Vagina (tissue), 2 donors: ENCODE results near the gene SIRT2. TPM values are rescaled to one million over a fixed set of nuclear protein-coding genes. Genes with fewer than 3 reads are reported as not detected.

ENCODE experiments used
- DNase-seq, 2 donors: peaks; one replicate each; pipeline ENCODE4 v3.0.0-alpha.2; 2017; ENCODE audit errors: extremely low spot score in 2 of 2
- H3K27ac ChIP-seq: fragments of 200-600 bp; sonication (generic); one replicate; pipeline ENCODE4 v1.5.1; 2019
- H3K27me3 ChIP-seq: fragments of 200-600 bp; sonication (generic); one replicate; pipeline ENCODE4 v1.5.1; 2019
- H3K36me3 ChIP-seq, 2 donors: fragments of 200-600 bp; sonication (generic); one replicate each; pipeline ENCODE4 v1.5.1; 2017 to 2019
- H3K4me1 ChIP-seq: fragments of 200-600 bp; sonication (generic); one replicate; pipeline ENCODE4 v1.5.1; 2019
- H3K4me3 ChIP-seq, 2 donors: fragments of 200-600 bp; sonication (generic); 1 replicate in 1 of 2; 2 replicates in 1 of 2; pipeline ENCODE4 v1.5.1; 2016 to 2019
- H3K9me3 ChIP-seq: fragments of 200-600 bp; sonication (generic); one replicate; pipeline ENCODE4 v1.5.1; 2019
- POLR2A ChIP-seq, 2 donors: fragments of 450-650 bp; IDR thresholded peaks; one replicate each; pipeline ENCODE4 v1.6.1; 2017; ENCODE audit warnings: antibody characterized with exemption in 2 of 2, mild to moderate bottlenecking in 2 of 2, moderate library complexity in 2 of 2
- POLR2AphosphoS5 ChIP-seq, 2 donors: sonication (generic); formaldehyde crosslinking; IDR thresholded peaks; one replicate each; pipeline ENCODE4 v1.9.0; 2017; ENCODE audit warnings: antibody characterized with exemption in 2 of 2, mild to moderate bottlenecking in 2 of 2, low read depth in 1 of 2; ENCODE audit not compliant: insufficient read depth in 1 of 2
- intact Hi-C: fragments of 100-400 bp; cut with DNase I; formaldehyde crosslinking; loops from one replicate; pipeline ENCODE4 v1.15.1; 2023
- total RNA-seq: library from RNA; depleted of rRNA; stranded (reverse); fragments of >200 nt; gene quantifications from one replicate; pipeline ENCODE4 v1.2.3, GENCODE V29; 2016
- TF ChIP-seq, protein P1 (sequence below), 3 experiments: fragments of 450-650 bp in 2 of 3; fragments of 200-600 bp in 1 of 3; sonication (generic) in 1 of 3; IDR thresholded peaks; one replicate each; pipeline ENCODE4 v1.5.1; 2017 to 2019; ENCODE audit warnings: antibody characterized with exemption in 3 of 3, mild to moderate bottlenecking in 2 of 3, moderate library complexity in 2 of 3

SIRT2 gene
- total RNA-seq, 1 donor from 2014 or later = 51.6 TPM

DNA sequence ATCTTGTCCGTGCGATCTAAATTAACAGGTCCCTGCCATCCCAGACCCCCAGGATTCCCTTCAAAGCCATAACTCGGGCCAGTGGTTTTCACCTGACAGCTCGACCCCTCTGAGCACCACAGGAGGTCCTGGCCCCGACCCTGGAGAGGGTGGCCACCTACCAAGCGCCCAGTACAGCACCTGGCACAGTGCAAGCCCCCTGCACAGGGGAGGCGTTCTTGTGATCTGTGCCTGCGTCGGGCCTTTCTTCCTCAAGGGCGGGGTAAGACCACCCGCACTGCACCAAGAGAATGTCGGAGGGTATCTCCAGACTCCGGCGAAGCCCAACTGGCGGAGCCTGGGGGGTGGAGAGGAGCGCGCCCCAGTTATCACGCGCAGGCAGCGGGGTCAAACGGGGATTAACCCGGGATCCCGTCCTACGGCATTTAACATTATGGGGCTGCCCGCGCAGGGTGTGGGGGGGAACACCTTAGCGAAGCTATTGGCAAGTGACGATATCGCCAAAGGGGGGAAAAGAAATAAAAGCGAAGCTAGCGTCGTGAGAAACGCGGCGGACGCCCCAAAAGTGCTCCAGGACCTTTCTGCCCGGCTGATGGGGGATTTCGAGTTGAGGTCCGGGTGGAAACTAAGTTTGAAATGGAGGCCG lies 48.3 kb downstream of the SIRT2 start:
- Histone ChIP-seq H3K4me1 (peaks cover 44% of the 10 kb centered on the region), H3K27ac (peak overlapping the region; percentile 100), H3K36me3 (peaks cover 4 to 17% of the 10 kb centered on the region in 2 donors), H3K9me3 (no peaks in the 10 kb centered on the region), H3K4me3 (peak overlapping the region; percentile 93 to 96), H3K27me3 (no peaks in the 10 kb centered on the region)
- peak in 1 of 2 donors; percentile 93 for DNase-seq
- intact Hi-C loops = loop anchor here (5.0 kb wide), 1 partner anchor 204 kb away; the partner anchor contains the start of gene ACTN4
- TF ChIP-seq POLR2A (IDR thresholded peaks at IDR 0.05) (no peak), POLR2AphosphoS5 (IDR thresholded peaks at IDR 0.05; ENCODE audit: insufficient read depth in 1 of 2, low read depth in 1 of 2) (no peak)
- TF ChIP-seq, protein P1, sequence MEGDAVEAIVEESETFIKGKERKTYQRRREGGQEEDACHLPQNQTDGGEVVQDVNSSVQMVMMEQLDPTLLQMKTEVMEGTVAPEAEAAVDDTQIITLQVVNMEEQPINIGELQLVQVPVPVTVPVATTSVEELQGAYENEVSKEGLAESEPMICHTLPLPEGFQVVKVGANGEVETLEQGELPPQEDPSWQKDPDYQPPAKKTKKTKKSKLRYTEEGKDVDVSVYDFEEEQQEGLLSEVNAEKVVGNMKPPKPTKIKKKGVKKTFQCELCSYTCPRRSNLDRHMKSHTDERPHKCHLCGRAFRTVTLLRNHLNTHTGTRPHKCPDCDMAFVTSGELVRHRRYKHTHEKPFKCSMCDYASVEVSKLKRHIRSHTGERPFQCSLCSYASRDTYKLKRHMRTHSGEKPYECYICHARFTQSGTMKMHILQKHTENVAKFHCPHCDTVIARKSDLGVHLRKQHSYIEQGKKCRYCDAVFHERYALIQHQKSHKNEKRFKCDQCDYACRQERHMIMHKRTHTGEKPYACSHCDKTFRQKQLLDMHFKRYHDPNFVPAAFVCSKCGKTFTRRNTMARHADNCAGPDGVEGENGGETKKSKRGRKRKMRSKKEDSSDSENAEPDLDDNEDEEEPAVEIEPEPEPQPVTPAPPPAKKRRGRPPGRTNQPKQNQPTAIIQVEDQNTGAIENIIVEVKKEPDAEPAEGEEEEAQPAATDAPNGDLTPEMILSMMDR (IDR thresholded peaks at IDR 0.05) = no peak

DNA sequence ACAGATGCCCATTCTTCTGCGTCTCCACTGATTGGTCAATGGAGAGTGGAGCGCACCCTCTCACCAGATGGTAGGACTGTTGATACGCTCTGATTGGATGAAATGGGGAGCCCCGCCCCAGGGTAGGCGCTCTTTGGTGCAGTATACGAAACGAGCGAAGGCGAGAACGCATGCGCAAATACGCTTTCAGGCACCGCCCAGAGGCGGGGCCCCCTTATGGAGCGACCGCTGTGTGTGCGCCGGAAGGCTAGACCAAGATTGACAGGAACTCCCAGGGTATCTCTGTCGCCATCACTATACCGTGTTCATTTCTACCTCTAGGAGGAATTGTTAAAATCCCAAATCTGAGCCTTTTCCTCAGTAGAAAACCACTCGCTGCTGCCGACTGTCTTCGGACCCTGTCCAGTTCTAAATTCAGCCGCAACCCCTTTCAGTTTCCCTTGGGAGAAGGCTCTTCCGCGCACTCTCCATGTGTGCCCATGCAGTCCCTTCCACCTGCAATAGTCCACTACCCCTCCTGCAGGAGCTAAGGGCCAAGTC lies 48.9 kb downstream of the SIRT2 start:
- no peaks in the 10 kb centered on the region for H3K9me3 ChIP-seq
- intact Hi-C loops = loop anchor here (5.0 kb wide), 1 partner anchor 203 kb away; the partner anchor contains the start of gene ACTN4
- TF ChIP-seq, protein P1 (IDR thresholded peaks at IDR 0.05) = peak in 1 of 3 experiments; percentile 43
- TF ChIP-seq POLR2A (IDR thresholded peaks at IDR 0.05) (peak; percentile 81 to 96), POLR2AphosphoS5 (IDR thresholded peaks at IDR 0.05; ENCODE audit: insufficient read depth in 1 of 2, low read depth in 1 of 2) (peak; percentile 92 to 99)
- H3K36me3 ChIP-seq = peaks cover 10 to 23% of the 10 kb centered on the region in 2 donors
- H3K27ac ChIP-seq = peak overlapping the region; percentile 100
- H3K4me1 ChIP-seq = peaks cover 50% of the 10 kb centered on the region
- no peak for DNase-seq
- peak overlapping the region; percentile 93 to 96 for H3K4me3 ChIP-seq
- no peaks in the 10 kb centered on the region for H3K27me3 ChIP-seq

DNA sequence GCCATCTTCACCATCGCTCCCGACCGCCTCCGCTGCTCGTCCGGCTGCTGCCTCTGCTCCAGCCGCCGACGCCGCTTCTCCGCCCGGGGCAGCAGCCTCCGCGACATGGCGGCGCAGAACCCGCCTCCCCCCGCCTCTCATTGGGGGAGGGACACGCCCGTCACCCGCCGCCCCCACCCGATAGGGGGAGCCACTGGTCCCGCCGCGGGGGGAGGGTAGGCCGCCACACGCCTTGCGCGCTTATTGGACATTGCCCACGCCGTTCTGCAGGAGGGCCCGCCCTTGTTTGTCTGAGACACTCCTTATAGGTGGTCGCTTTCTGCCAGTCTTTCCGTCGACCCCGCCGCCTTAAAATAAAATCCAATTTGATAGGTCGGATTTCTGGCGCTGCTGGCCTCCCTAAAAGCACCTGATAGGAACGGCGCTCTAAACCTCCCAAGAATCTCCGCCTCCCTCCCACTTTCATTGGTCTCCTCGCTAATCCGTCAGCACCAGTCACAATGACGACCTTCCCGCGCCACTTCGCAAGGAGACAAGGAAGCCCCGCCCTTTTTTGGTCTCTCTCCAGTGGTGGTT lies 49.5 kb downstream of the SIRT2 start, which contains the start of gene HNRNPL:
TSS of gene HNRNPL (minus strand) at position 127 of the 576 bp plus-strand sequence. CDS start at position 107, 20 bp downstream.
- DNase-seq = peak; percentile 100
- Histone ChIP-seq H3K27me3 (no peaks in the 10 kb centered on the region), H3K4me3 (peak within 1 kb of the TSS; percentile 93 to 99), H3K4me1 (peaks cover 53% of the 10 kb centered on the region), H3K36me3 (peaks cover 11 to 28% of the 10 kb centered on the region in 2 donors), H3K27ac (peak within 1 kb of the TSS; percentile 100), H3K9me3 (no peaks in the 10 kb centered on the region)
- TF ChIP-seq, protein P1 (IDR thresholded peaks at IDR 0.05) = peak in 2 of 3 experiments; percentile 36
- TF ChIP-seq POLR2AphosphoS5 (IDR thresholded peaks at IDR 0.05; ENCODE audit: insufficient read depth in 1 of 2, low read depth in 1 of 2) = peak in 1 of 2 donors; percentile 71
- peak in 1 of 2 donors; percentile 97 for TF ChIP-seq POLR2A (IDR thresholded peaks at IDR 0.05)
- intact Hi-C loops = loop anchor here (5.0 kb wide), 1 partner anchor 203 kb away; the partner anchor contains the start of gene ACTN4

DNA sequence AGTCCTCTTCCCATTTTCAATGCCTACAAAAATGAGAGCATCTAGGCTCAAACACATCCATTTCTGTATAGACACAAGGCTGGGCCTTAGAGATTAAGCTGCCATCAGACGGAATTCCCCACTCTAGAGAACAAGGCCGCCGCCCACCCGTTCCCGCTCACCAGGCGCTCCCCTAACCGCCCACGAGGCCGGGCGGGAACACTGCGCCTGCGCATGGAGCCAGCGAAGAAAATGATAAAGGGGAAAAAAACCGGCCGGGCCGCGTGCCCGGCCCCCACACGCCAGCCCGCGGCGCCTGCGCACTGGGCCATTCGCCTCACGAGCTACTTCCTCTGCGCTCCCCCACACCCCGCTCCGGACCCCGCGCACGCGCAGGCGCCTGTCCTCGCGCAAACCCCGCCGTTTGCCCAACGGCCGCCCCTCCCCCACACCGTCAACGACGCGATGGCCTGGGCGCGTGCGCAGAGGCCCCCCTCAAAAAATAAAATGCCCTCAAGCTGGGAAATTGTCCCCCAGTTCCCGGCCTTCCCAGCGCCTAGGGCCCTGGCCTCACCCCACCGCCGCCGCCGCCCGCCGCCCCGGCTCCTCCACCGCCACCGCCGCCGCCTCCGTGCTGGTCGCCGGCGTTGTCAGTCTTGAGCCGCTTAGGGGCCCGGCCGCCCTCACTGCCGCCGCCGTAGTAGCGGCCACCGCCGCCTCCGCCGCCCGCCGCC lies 50.1 kb downstream of the SIRT2 start:
- TF ChIP-seq POLR2AphosphoS5 (IDR thresholded peaks at IDR 0.05; ENCODE audit: insufficient read depth in 1 of 2, low read depth in 1 of 2) = peak; percentile 40 to 57
- TF ChIP-seq, protein P1 (IDR thresholded peaks at IDR 0.05) = no peak
- H3K4me1 ChIP-seq = peaks cover 59% of the 10 kb centered on the region
- H3K27me3 ChIP-seq = no peaks in the 10 kb centered on the region
- intact Hi-C loops = no loop called here
- peak in 1 of 2 donors; percentile 94 for DNase-seq
- peaks cover 12 to 35% of the 10 kb centered on the region in 2 donors for H3K36me3 ChIP-seq
- H3K27ac ChIP-seq = peak overlapping the region; percentile 100
- H3K4me3 ChIP-seq = peak overlapping the region; percentile 80 to 99
- no peaks in the 10 kb centered on the region for H3K9me3 ChIP-seq
